HepG2 (cell line): ENCODE results near the gene FBXW12. TPM values are rescaled to one million over a fixed set of nuclear protein-coding genes. Genes with fewer than 3 reads are reported as not detected.

Experiments used
- ARID5B ChIP-seq: IDR thresholded peaks from 2 replicates; pipeline ENCODE4 v1.4.0; 2020; ENCODE audit warnings: mild to moderate bottlenecking, missing genetic modification reagents
- BRCA1 ChIP-seq: sonication (generic); formaldehyde crosslinking; IDR thresholded peaks from 2 replicates; pipeline ENCODE4 v1.4.0; 2020; ENCODE audit warnings: missing genetic modification reagents
- CAMTA2 ChIP-seq: sonication (generic); formaldehyde crosslinking; IDR thresholded peaks from 2 replicates; pipeline ENCODE4 v1.4.0; 2020; ENCODE audit warnings: mild to moderate bottlenecking, missing genetic modification reagents, borderline replicate concordance
- EP300 ChIP-seq, 3 experiments: sonication (generic) in 1 of 3; formaldehyde crosslinking in 1 of 3; IDR thresholded peaks; 2 replicates each; pipeline versions ENCODE4 v1.5.1 to v1.6.1; 2011 to 2020; ENCODE audit warnings: low read depth in 2 of 3, low read length in 2 of 3, borderline replicate concordance in 1 of 3, improper control_type of control experiment in 1 of 3, mild to moderate bottlenecking in 1 of 3, missing genetic modification reagents in 1 of 3, moderate library complexity in 1 of 3
- FIP1L1 ChIP-seq: fragments of 200-400 bp; formaldehyde crosslinking; IDR thresholded peaks from 2 replicates; pipeline ENCODE4 v1.6.1; 2018; ENCODE audit warnings: low read depth, mild to moderate bottlenecking, low read length, moderate library complexity, borderline replicate concordance; ENCODE audit not compliant: insufficient read depth
- IKZF1 ChIP-seq: fragments of 450-650 bp; IDR thresholded peaks from 2 replicates; pipeline ENCODE4 v1.7.1; 2016
- POLR2AphosphoS2 ChIP-seq: IDR thresholded peaks from 2 replicates; pipeline ENCODE4 v1.6.1; 2011; ENCODE audit warnings: low read depth, low read length, improper control_type of control experiment
- TSC22D2 ChIP-seq: sonication (generic); formaldehyde crosslinking; IDR thresholded peaks from 2 replicates; pipeline ENCODE4 v1.5.1; 2020; ENCODE audit warnings: missing genetic modification reagents, mild to moderate bottlenecking, borderline replicate concordance
- ZGPAT ChIP-seq: IDR thresholded peaks from 2 replicates; pipeline ENCODE4 v1.6.1; 2016; ENCODE audit warnings: mild to moderate bottlenecking
- ZIK1 ChIP-seq: sonication (generic); formaldehyde crosslinking; IDR thresholded peaks from 2 replicates; pipeline ENCODE4 v1.5.0; 2020; ENCODE audit warnings: mild to moderate bottlenecking, low read depth, missing genetic modification reagents, borderline replicate concordance
- ZNF12 ChIP-seq: sonication (generic); formaldehyde crosslinking; IDR thresholded peaks from 2 replicates; pipeline ENCODE4 v1.5.0; 2020; ENCODE audit warnings: missing genetic modification reagents
- ZNF260 ChIP-seq: sonication (generic); formaldehyde crosslinking; IDR thresholded peaks from 2 replicates; pipeline ENCODE4 v1.4.0; 2020; ENCODE audit warnings: missing genetic modification reagents, low read depth, mild to moderate bottlenecking, borderline replicate concordance
- polyA plus RNA-seq, 8 experiments: library from polyadenylated mRNA; depleted of rRNA in 3 of 8; stranded (reverse) in 7 of 8; unstranded in 1 of 8; fragments of >200 nt; fragmentation: Illumina TruSeq in 4 of 8; extraction: Trizol in 4 of 8; gene quantifications; 2 replicates each; pipeline versions ENCODE4 v1.2.1 to v1.2.3, GENCODE V29; 2011 to 2016; ENCODE audit warnings: low read depth in 4 of 8, missing spikeins in 1 of 8, mixed read lengths in 1 of 8; ENCODE audit not compliant: insufficient read depth in 1 of 8
- total RNA-seq, 5 experiments: library from RNA; depleted of rRNA; stranded (reverse); fragments of >200 nt; fragmentation: Illumina TruSeq; extraction: Trizol; gene quantifications; 2 replicates each; pipeline ENCODE4 v1.2.3, GENCODE V29; 2016; ENCODE audit warnings: low read depth in 1 of 5
- TF ChIP-seq, protein P1 (sequence below): sonication (generic); formaldehyde crosslinking; IDR thresholded peaks from 2 replicates; pipeline ENCODE4 v1.4.0; 2020; ENCODE audit warnings: missing genetic modification reagents, borderline replicate concordance
- TF ChIP-seq, protein P2 (sequence below): sonication (generic); formaldehyde crosslinking; IDR thresholded peaks from 2 replicates; pipeline ENCODE4 v1.8.1; 2022; ENCODE audit warnings: low read depth, mild to moderate bottlenecking, missing genetic modification reagents

FBXW12 gene
- total and polyA plus RNA-seq, 2 of the 13 experiments (the other 11 are each of a cell fraction or from before 2014, with no cell fraction given), result not detected

DNA sequence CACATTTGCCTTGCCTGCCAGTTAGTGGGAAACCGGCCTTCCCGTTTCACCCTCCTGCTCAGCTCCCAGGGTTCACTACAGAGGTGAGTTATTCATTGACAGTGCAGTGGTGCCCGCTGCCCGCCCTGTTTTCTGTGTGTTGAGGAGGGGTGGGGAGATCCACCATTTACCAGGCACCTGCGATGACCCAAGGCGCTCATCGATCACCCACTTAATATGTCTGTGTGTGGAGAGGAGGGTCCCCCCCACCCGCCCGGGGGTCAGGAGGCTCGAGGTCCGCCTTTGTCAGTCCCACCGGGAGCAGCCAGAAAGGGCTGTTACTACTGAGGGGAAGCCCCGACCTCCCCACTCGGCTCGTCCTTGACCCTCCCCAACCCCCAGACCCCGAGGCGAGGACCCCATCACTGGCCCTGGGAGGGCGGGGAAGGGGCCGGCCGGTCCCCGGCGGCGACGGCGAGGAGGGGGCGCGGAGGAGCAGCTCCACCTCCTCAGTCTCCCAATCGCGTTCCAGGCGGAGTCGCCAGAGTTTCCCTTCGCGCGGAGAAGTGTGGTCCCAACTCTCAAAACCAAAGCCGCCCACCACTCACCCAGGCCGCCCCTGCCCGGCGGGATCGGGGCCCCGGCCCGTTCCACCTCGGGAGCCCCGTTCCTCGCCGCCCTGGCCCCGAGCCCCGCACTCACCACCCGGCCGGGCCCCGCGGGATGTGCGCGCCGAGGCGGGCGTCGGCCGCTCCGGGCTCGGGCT lies 56.7 kb downstream of the FBXW12 start (continued):
- TF ChIP-seq ARID5B (CRISPR knock-in tag) (peak; percentile 41; the same call in 1 of the 2 replicates), POLR2AphosphoS2 (no peak), EP300 (IDR thresholded peaks at IDR 0.05; ENCODE audit: low read depth in 2 of 2, low read length in 2 of 2) (no peak; a peak in 2 of 4 replicates), EP300 (CRISPR knock-in tag; IDR thresholded peaks at IDR 0.05; ENCODE audit: borderline replicate concordance) (no peak), ZNF12 (CRISPR knock-in tag) (no peak), BRCA1 (CRISPR knock-in tag) (no peak), CAMTA2 (CRISPR knock-in tag) (no peak), FIP1L1 (no peak), IKZF1 (no peak), ZIK1 (CRISPR knock-in tag) (no peak), ZNF260 (CRISPR knock-in tag) (no peak), ZGPAT (CRISPR knock-in tag) (peak; percentile 53; the same call in 1 of the 2 replicates), TSC22D2 (CRISPR knock-in tag) (no peak)
- TF ChIP-seq, protein P1, sequence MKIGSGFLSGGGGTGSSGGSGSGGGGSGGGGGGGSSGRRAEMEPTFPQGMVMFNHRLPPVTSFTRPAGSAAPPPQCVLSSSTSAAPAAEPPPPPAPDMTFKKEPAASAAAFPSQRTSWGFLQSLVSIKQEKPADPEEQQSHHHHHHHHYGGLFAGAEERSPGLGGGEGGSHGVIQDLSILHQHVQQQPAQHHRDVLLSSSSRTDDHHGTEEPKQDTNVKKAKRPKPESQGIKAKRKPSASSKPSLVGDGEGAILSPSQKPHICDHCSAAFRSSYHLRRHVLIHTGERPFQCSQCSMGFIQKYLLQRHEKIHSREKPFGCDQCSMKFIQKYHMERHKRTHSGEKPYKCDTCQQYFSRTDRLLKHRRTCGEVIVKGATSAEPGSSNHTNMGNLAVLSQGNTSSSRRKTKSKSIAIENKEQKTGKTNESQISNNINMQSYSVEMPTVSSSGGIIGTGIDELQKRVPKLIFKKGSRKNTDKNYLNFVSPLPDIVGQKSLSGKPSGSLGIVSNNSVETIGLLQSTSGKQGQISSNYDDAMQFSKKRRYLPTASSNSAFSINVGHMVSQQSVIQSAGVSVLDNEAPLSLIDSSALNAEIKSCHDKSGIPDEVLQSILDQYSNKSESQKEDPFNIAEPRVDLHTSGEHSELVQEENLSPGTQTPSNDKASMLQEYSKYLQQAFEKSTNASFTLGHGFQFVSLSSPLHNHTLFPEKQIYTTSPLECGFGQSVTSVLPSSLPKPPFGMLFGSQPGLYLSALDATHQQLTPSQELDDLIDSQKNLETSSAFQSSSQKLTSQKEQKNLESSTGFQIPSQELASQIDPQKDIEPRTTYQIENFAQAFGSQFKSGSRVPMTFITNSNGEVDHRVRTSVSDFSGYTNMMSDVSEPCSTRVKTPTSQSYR (CRISPR knock-in tag), result no peak
- TF ChIP-seq, protein P2, sequence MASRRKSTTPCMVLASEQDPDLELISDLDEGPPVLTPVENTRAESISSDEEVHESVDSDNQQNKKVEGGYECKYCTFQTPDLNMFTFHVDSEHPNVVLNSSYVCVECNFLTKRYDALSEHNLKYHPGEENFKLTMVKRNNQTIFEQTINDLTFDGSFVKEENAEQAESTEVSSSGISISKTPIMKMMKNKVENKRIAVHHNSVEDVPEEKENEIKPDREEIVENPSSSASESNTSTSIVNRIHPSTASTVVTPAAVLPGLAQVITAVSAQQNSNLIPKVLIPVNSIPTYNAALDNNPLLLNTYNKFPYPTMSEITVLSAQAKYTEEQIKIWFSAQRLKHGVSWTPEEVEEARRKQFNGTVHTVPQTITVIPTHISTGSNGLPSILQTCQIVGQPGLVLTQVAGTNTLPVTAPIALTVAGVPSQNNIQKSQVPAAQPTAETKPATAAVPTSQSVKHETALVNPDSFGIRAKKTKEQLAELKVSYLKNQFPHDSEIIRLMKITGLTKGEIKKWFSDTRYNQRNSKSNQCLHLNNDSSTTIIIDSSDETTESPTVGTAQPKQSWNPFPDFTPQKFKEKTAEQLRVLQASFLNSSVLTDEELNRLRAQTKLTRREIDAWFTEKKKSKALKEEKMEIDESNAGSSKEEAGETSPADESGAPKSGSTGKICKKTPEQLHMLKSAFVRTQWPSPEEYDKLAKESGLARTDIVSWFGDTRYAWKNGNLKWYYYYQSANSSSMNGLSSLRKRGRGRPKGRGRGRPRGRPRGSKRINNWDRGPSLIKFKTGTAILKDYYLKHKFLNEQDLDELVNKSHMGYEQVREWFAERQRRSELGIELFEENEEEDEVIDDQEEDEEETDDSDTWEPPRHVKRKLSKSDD, result no peak
